HL-60/S4 treated with phorbol 12-myristate 13-acetate at 8.2 ng/mL for 4 days and 3 days (cell line): ENCODE data around the gene FBXL2.
"Not testable (repeated sequence)": the region's sequence is repeated elsewhere in the genome, so short reads cannot be mapped to it uniquely, and the experiment has no call there.

ENCODE experiments used
- in situ Hi-C: fragments of 300-500 bp; cut with MboI; formaldehyde crosslinking; loops from 2 replicates; pipeline ENCODE4 v1.15.0; 2022; ENCODE audit warnings: low sequenced_read_pairs

FBXL2 gene

DNA sequence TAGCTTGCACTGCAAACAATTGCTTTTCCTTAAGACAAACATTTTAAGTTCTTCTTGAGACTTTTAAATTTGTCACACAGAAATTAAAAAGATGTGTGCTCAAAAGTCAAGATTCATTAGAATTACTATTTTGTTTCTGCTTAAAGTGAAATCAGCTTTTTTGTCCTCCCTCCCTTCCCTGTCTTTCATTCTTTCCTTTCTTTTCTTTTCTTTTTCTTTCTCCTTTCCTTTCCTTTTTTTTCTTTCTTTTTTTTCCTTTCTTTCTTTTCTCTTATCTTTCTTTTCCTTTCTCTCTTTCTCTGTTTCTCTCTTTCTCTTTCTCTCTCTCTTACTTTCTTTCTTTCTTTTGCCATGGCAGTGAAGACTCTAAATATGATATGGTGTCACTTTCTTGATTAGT lies 37.8 kb downstream of the FBXL2 start:
- in situ Hi-C loops, result no loop called here

DNA sequence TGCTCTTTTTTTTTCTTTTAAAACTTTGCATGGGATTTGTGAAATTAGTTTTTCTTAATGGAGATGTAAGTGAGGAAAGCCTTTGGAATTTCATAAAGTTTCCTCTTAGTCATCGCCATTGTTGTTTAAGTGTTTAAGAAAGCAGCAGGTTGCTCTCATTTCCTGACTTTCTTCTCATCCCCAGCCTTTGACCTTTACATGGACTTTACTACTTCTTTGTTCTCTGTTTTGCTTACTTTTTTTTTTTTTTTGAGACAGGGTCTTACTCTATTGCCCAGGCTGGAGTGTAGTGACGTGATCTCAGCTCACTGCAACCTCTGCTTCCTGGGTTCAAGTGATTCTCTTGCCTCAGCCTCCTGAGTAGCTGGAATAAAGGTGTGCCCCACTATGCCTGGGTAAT lies 38.6 kb downstream of the FBXL2 start:
- in situ Hi-C loops, result no loop called here

DNA sequence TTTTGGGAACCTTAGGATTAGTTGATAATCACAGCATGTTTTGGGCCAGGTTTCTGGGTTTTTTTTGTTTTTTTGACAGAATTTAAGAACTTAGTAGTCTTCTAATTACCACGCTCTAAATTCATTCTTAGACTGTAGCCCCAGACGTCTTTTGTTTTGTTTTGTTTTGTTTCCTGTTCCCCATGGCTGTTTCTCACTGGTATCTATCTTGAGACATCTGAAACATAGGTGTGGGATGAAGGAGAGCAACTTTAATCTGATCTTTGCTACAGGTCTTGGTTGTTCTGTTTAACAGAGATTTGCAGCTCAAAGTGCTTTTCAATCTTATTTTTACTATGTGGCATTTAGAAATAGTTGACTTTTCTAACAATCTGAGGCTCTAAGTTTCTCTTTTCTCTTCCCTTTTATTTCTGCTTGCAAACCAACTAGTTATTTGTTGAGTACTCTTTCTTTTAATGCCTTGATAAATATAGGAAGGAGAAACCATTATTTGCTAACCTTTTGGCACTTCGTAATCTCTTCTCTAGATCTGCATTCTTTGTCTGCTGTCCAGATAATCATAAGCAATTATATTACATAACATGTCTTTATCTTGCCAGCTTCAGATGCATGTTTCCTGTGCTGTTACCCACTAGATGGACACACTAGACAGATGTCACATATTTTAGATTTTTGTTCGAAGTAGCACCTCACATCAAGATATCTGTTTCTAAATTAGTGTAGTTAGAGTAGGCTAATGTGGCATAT lies 40.9 kb downstream of the FBXL2 start:
- in situ Hi-C loops, result no loop called here

DNA sequence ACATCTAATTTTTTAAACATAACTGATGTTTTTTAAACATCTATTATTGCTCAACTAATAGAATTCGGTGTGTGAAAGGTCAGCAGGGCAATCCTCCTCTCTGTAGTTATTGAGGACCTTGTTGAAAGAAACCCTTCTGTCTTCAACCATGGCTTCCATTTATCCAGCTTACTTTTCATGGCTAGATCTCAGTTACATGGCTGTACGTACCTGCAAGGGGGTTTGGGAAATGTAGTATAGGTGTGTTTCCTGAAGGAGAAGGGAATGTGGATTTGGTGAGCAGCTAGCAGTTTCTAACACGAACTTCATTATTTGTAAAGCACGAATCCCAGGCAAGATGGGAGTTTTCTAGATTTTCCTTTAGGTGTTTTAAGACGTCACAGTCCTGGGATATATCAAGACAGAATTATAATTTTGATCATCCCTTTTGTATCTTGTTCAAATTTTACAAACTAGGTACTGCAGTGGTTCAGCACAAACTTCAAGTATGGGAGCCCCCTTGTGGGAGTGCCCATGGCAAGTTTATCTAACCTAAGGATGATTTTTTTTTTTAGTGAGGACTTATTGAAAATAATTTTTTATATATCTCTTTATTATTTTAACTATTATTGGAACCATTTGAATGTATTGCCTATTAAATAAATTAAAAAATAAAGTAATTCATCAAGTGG lies 41.6 kb downstream of the FBXL2 start:
- in situ Hi-C loops, result no loop called here

DNA sequence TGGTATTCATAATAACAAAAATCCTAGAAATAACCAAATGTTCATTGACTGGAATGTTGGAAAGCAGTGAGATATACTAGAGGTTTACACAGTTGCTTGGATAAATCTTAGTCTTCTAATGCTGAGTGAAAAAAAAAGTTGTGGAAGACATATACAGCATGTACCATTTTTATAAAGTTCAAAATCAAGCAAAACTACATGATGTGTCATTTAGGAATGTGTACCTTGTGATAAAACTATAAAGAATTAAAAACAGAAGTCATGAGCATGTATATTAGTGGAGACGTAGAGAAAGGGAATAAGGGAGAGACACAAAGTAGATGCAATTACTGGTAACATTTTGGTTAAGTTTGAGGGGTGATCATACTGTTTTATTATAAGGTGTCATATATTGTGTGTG lies 45.2 kb downstream of the FBXL2 start:
- in situ Hi-C loops, result no loop called here

DNA sequence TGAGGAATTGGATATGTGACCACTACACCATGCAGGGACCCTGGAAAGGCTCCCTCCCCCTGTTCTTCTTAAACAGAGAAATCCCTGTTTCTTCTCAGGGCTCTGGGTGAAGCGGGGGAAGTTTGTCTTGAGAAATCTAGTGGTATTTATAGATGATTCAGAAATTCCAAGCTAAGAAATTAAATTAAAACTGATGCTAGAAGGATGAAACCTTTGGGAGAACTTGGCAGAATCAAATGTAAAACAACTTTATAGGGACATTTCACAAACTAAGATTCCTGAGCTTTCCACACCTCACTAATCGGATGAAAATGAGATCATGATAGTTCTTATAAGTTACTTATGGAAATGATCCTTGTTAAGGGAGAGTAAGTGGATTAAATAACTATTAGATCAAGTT lies 54.2 kb downstream of the FBXL2 start:
- in situ Hi-C loops, result no loop called here

DNA sequence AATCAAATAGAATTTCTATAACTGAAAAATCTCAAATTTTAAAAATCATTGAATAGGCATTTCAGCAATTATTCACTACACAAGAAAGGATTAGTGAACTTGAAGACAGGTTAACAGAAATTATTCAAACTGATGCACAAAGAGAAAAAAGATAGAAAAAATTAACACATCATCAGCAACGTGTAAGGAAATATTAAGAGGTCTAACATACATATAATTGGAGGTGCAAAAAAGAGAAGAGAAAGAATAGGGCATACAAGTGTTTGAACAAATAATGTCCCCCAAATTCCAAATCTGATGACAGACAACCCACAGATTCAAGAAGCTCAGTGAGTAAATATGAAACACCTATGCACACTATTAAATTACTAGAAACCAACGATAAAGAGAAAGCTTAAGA lies 57.1 kb downstream of the FBXL2 start:
- in situ Hi-C loops, result no loop called here

DNA sequence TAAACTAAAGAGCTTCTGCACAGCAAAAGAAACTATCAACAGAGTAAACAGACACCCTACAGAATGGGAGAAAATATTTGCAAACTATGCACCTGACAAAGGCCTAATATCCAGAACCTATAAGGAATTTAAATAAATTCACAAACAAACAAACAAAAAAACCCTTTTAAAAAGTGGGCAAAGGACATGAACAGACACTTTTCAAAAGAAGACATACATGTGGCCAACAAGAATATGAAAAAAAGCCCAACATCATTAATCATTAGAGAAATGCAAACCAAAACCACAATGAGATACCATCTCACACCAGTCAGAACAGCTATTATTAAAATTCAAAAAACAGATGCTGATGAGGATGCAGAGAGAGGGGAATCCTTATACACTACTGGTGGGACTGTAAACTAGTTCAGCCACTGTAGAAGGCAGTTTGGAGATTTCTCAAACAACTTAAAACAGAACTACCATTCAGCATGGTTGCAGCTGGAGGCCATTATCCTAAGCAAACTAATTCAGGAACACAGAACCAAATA lies 61.8 kb downstream of the FBXL2 start:
- in situ Hi-C loops, result not testable (repeated sequence)

DNA sequence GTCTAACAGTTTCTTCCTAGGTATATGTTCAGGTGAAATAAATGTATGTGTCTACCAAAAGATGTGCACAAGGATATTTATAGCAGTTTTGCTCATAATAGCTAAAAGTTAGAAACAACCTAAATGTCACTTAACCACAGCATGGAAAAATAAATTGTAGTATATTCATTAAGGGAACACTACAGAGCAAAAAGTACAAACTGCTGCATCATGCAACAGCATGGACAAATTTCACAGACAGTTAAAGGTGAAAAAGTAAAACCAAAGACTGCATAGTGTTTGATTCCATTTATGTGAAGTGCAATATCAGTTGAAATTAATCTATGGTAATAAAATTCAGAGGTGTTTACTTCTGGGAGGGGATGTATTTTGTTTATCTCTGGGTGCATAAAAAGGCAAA lies 62.5 kb downstream of the FBXL2 start:
- in situ Hi-C loops, result no loop called here

DNA sequence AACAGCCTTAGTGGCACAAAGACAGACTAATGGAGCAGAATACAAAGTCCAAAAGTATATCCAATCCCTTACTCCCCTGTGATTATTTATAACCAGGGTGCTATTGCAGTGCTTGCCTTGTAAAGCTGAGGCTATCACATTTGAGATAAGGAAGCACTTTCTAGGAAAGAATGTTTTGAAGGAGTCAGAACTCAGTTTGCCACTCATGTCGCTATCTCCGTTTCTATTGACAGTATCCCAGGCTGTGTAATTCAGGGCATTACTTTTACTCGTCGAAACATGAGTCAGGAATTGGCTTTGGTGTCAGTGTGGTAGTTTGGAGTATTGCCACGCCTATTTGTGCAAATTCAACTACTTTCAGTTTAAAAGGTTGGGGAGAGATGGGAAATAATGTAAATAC lies 78.4 kb downstream of the FBXL2 start:
- in situ Hi-C loops, result no loop called here

DNA sequence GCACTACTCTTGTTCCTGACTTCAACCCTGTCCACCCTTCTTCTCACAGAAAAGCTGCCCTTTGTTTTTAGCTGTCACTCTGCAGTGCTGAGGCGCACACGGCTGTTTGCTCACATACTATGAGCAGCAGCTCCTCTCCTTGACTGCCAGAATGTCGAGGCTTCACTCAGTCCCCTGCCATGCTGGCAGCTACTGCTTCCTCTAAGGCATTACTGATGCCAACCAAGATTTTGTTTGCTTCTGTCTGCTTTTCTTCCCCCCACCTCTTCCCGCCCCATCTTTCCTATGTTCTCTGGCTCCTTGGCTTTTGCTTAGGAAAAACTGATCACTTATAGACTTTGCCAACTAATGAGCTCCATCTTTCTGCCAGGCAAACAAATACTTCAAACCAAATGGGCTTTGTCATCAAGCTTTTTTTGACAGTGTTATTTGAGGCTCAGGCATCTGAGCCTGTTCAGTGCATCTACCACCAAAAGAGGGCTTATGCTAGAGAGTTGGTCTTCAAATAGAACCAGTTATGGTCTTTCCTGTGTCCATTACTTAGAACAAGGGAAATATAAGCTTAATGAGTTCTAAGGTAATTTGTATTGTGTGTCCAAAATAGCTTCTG lies 81.0 kb downstream of the FBXL2 start:
- in situ Hi-C loops, result no loop called here

DNA sequence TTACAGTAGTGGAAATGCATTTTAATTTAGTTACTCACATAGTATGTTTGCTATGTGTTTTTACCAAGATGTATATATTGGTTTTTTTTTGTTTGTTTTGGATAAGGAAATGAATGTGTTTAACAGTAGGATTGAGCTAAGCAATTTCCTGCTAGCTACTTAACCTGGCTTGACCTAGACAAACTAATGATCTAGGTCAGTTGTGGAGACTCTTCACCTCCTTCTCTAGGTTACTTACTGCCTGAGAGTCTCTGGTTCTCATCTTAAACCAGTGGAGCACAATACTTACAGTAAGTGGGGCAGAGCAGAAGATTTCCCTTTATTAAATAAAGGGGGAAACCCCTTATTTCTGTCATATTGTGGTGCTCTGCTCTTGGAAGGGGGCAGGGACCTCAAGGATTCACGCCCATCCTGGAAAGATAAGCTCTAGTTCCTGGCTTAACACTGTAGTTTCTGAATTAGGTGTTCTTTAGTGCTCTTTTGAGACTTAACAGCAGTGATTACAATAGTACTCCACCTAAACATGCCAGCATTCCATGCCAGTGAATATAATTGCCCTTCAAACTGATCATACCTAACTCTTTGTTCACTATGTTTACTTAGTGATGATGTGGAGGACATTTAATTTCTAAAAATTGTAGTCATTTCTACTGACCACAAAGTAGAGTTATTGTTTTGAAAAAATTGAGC lies 83.0 kb downstream of the FBXL2 start:
- in situ Hi-C loops, result no loop called here

DNA sequence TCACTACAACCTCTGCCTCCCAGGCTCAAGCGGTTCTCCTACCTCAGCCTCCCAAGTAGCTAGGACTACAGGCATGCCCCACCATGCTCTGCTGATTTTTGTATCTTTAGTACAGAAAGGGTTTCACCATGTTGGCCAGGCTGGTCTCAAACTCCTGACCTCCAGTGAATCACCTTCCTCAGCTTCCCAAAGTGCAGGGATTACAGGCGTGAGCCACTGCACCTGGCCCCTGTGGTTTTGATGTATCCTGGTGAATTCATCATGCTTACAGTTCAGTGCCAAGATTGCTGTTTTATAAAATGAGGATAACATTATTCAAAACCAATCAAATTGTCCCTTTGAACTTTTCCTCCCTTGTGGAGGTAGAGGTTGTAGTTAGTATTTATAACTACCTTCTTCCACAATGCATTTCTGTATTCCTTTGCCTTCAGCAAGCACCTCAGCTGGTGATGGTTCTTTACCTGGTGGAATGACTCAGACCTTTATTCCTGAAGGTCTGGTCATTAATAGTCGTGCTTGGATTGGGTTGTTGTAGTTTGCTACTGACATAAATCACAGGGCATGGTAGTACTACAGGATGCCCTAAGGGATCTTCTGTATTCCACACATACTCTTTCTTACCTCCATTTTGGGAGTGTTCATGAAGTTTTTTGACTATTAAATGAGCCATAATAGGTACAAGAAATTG lies 86.0 kb downstream of the FBXL2 start:
- in situ Hi-C loops, result no loop called here

DNA sequence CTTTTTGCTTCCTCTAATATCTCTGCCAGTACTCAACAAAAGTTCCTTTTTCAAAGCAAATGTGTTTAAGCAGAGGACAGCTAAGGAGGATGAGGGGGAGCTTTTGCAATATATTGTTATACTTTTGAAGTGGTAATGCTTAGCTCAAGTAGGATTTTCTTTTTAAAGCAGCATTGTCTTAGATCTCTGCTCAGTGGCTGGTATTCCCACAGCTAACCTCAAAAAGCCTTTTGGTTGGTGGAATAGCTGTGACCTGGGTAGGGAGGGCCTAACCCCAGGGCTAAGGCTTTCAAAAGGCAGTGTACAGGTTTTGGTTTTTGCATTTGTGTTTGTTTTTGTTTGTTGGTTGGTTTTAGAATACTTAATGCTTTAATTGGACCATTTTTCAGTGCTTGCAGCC lies 86.8 kb downstream of the FBXL2 start:
- in situ Hi-C loops, result no loop called here

DNA sequence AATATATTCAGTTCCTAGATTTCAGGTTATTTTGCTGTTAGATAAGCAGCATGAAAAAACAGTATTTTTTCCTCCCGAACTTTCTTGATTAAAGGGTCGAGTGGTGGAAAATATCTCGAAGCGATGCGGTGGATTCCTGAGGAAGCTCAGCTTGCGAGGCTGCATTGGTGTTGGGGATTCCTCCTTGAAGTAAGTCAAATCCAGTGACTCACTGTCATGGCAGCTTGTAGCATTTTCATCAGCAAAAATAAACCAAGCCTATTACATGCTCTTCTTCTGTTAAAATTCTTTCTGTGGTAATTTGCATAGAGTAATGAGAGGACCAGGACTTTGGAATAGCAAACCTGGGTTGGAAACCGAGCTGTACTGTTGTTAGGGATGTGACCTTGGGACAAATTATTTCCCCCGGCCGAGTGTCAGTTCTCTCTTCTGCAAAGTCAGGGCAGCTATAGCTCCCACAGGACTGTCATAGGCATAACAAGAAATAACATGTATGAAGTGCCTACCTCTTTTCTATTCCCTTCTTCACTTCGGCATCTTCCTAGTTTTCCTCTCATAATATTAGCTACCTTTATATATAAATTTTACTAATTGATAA lies 87.4 kb downstream of the FBXL2 start:
- in situ Hi-C loops, result no loop called here

DNA sequence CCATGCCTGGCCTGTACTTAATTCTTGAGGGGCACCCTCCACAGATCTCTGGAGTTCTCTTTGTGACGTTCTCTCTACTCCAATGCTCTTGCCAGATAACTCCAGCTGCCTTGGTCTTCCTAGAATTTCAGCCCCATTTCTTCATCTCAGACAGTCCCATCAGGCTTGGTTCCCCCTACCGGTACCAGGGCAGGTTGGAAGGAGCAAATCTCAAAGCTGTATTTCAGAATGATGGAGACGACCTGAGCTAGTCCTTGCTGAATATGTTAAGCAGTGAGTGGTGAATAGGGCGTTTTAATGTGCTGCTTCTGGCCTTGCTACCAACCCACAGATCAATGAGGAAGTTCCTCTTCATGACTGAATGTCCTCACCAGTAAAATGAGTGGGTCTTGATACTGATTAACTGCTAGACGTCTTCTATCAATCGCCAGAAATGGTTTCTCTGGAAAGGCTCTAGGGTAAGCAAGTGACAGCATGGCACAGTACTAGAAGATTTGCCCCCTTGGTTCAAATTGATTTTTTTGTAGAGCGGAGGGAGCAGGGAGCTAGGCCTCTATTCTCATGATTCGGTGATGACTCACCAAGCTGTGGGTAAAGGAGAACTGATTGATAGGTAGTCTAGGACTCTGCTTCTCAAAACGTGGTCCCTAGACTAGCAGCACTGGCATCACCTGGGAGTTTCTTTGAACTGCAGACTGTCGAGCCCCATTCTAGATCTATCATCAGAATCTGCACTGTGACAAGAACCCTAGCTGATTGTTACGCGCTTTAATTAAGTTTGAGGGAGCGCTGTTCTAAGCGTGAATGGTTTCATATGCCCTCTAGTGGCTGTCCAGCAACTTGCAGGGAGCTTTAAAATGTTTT lies 95.2 kb downstream of the FBXL2 start:
- in situ Hi-C loops, result no loop called here

DNA sequence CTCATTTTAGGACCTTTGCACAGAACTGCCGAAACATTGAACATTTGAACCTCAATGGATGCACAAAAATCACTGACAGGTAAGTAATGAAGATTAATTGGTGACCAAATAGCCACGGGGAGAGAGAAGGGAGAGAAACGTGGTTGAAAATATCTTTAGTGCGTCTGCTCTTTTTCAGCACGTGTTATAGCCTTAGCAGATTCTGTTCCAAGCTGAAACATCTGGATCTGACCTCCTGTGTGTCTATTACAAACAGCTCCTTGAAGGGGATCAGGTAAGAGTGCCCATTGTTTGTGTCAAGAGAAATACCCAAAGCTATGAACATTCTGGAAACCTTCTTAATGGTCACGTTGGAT lies 95.8 kb downstream of the FBXL2 start:
- in situ Hi-C loops, result no loop called here

DNA sequence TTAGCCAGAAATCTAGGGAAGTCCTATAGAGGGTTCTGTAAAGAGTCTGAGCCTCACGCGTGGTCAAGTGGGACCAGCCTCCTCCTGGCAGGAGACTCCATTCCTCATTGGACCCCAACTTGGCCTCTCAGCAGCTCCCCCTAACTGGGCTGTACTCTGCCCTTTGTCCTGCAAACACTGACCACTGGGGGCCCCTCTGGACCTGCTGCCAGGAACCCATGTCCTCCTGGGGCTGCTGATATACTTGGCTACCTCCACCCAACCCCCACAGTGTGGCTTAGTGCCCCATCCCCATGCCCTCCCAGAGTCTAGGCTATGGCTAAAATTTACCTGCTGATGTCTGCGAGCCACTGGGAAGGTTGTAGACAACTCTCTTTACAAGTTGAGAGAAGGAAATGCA lies 100.2 kb downstream of the FBXL2 start:
- in situ Hi-C loops, result no loop called here

DNA sequence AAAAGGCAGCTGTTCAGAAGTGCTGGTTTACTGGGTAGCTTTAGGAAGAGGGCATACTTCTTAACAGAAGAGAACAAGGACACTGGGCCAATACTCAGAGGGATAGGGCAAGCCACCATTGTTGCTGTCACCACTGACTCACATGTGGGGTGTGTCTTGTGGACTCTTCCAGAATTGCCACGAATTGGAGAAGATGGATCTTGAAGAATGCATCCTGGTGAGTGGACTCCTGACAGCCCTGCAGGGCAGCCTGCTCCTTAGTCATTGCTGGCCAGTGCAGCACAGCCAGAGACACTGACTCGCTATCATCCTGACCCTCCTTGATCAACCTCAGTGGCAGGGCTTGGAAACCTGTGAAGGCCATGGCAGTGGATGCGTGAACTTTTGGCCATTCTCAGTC lies 100.7 kb downstream of the FBXL2 start:
- in situ Hi-C loops, result no loop called here

DNA sequence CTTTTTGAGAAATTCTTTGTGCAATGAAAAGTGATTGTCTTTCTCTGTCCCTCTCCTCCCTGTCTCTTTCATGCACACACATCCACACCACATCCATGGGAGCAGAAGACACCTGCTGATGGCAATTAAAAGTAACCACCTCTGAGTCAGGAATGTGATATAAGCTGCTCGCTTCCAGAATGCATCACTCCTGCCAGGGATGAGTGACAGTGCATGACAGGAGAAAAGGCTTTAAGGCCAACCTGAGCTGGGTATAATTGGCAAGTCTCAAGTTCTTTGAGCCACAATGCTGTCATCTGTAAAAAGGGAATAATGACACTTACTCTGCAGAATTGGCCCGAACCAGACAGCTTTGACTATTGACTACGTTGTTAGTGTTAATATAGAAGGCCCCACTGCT lies 103.4 kb downstream of the FBXL2 start:
- in situ Hi-C loops, result no loop called here
